Activated CD4-positive, alpha-beta T cell treated with anti-CD3 and anti-CD28 coated beads, Interleukin-2, amount 10 ng/mL, durations not matched to agents 7 days and 5 days (primary cell): ENCODE data around the gene GH2. TPM values are rescaled to one million over a fixed set of nuclear protein-coding genes. Genes with fewer than 3 reads are reported as not detected.
A peak's percentile ranks its signal among the peaks of the same experiment; 100 is the strongest.
"Not testable (repeated sequence)": the region's sequence is repeated elsewhere in the genome, so short reads cannot be mapped to it uniquely, and the experiment has no call there.

ENCODE experiments used
- CTCF ChIA-PET: fragments of 350-600 bp; sonication (Branson Sonifier 250); formaldehyde crosslinking; loops from one replicate; lab custom pipeline; 2021; ENCODE audit warnings: antibody characterized with exemption; lab: Charles Lee
- POLR2A ChIA-PET: fragments of 350-600 bp; sonication (Branson Sonifier 250); formaldehyde crosslinking; loops from one replicate; lab custom pipeline; 2021; ENCODE audit warnings: antibody characterized with exemption; lab: Charles Lee
- DNase-seq: peaks from one replicate; pipeline ENCODE4 v3.0.0-alpha.2; 2020
- H3K27ac Mint-ChIP-seq: one replicate; pipeline ENCODE4 v1.8.0; 2021; ENCODE audit warnings: mild to moderate bottlenecking, moderate library complexity, mixed read lengths
- H3K27me3 Mint-ChIP-seq: one replicate; pipeline ENCODE4 v1.8.0; 2021; ENCODE audit warnings: mixed read lengths
- H3K36me3 Mint-ChIP-seq: one replicate; pipeline ENCODE4 v1.8.0; 2021; ENCODE audit warnings: low read depth, mixed read lengths
- H3K4me1 Mint-ChIP-seq: one replicate; pipeline ENCODE4 v1.8.0; 2021; ENCODE audit warnings: mixed read lengths
- H3K4me3 Mint-ChIP-seq: one replicate; pipeline ENCODE4 v1.8.0; 2021; ENCODE audit warnings: mild to moderate bottlenecking, moderate library complexity, mixed read lengths
- H3K9me3 Mint-ChIP-seq: one replicate; pipeline ENCODE4 v1.8.0; 2021; ENCODE audit warnings: mixed read lengths
- total RNA-seq, 2 experiments: library from RNA; stranded (reverse); gene quantifications; one replicate each; pipeline ENCODE4 v1.2.3, GENCODE V29; 2021

Gene GH2
- total RNA-seq, 2 experiments from 2014 or later = not detected

- H3K36me3 Mint-ChIP-seq, H3K27ac Mint-ChIP-seq, H3K4me3 Mint-ChIP-seq, H3K9me3 Mint-ChIP-seq, POLR2A ChIA-PET, H3K4me1 Mint-ChIP-seq: not testable (repeated sequence)
- CTCF ChIA-PET = interaction anchor here (0.8 to 2.2 kb wide), 4 partner anchors 12 to 118 kb away, joined by 3 to 7 read pairs (median 4); no protein-coding TSS in a partner anchor
- H3K27me3 Mint-ChIP-seq = peaks cover 15% of the 10 kb centered on the region
- peak; percentile 27 for DNase-seq
These were observed 25.5 kb upstream of the GH2 start for GRCh38 chr17:63907161-63907778.

GRCh38 chr17:63904796-63905195, 23.1 kb upstream of the GH2 start:
- CTCF ChIA-PET = interaction anchor here (0.6 to 2.0 kb wide), 9 partner anchors 15 to 377 kb away, joined by 3 to 7 read pairs (median 3); no protein-coding TSS in a partner anchor
- H3K27ac Mint-ChIP-seq = not testable (repeated sequence)

DNA sequence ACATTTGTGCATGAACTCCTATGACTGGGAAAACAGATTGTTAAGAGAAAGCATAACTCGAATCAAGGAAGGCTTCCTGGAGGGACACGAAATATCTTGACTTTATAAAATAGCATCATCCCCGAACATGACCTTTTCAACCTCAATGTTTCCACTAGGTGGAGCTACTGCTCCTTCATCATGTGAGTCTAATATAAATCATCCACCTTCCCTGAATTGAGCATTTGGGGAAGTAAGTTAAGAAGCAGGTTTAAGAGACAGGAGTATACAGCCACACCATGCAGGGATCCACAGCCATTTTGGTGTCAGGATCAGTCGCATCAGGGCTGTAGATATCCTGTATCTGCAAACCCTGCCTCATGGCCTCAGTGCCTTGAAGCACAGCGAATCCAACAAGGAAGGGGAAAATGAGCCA, 22.1 kb upstream of the GH2 start:
- H3K27ac Mint-ChIP-seq, H3K4me1 Mint-ChIP-seq, H3K36me3 Mint-ChIP-seq, H3K4me3 Mint-ChIP-seq, H3K9me3 Mint-ChIP-seq, POLR2A ChIA-PET: not testable (repeated sequence)
- peaks cover 22% of the 10 kb centered on the region for H3K27me3 Mint-ChIP-seq
- CTCF ChIA-PET = interaction anchor here (0.6 to 2.0 kb wide), 13 partner anchors 15 to 378 kb away, joined by 3 to 7 read pairs (median 3); partner anchors contain the start of genes GH1 and ICAM2
- DNase-seq = peak; percentile 59

More at GRCh38 chr17:63904796-63905195, 23.1 kb upstream of the GH2 start:
- POLR2A ChIA-PET, H3K36me3 Mint-ChIP-seq, DNase-seq, H3K4me1 Mint-ChIP-seq, H3K4me3 Mint-ChIP-seq, H3K9me3 Mint-ChIP-seq: not testable (repeated sequence)
- H3K27me3 Mint-ChIP-seq = peaks cover 24% of the 10 kb centered on the region

DNA sequence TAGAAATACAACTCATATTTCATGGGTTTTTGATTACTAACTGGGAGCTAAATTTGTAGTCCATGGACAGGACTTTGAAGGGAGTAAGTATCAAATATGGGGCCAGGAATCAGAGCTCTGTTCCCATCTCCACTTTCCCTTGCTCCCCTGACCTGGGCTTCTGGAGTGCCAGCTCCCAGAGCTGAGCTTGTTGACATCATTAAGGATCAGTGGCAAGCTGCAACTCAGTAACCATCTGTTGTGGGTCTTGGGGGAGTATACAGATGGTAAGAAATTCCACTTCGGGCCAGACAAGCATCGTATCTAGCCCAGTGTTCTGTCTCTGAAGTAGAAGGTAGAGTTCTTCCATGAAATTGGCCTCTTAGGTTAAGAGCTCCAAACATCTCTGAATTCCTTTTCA, 20.2 kb upstream of the GH2 start:
- peaks cover 17% of the 10 kb centered on the region for H3K27me3 Mint-ChIP-seq
- H3K27ac Mint-ChIP-seq, POLR2A ChIA-PET, H3K4me3 Mint-ChIP-seq, H3K9me3 Mint-ChIP-seq, H3K36me3 Mint-ChIP-seq, H3K4me1 Mint-ChIP-seq, DNase-seq: not testable (repeated sequence)
- CTCF ChIA-PET = interaction anchor here (1.1 to 1.2 kb wide), 3 partner anchors 53 to 229 kb away, joined by 3 to 7 read pairs (median 4); no protein-coding TSS in a partner anchor

- POLR2A ChIA-PET, H3K9me3 Mint-ChIP-seq, H3K36me3 Mint-ChIP-seq, H3K27ac Mint-ChIP-seq, H3K4me1 Mint-ChIP-seq, H3K4me3 Mint-ChIP-seq: not testable (repeated sequence)
- CTCF ChIA-PET = interaction anchor here (0.6 kb wide), 1 partner anchor 158 kb away, joined by 3 read pairs; no protein-coding TSS in a partner anchor
- peak; percentile 18 for DNase-seq
- peaks cover 18% of the 10 kb centered on the region for H3K27me3 Mint-ChIP-seq
These were observed 17.4 kb upstream of the GH2 start for GRCh38 chr17:63898899-63899798.

GRCh38 chr17:63896524-63897354, 15.0 kb upstream of the GH2 start, which contains the start of gene CSH1:
Gene CSH1, minus strand, starts transcription at chr17:63896574. Its CDS starts 63 bp downstream, at chr17:63896511.
- peaks cover 21% of the 10 kb centered on the region for H3K27me3 Mint-ChIP-seq
- DNase-seq, H3K9me3 Mint-ChIP-seq, H3K4me1 Mint-ChIP-seq, H3K36me3 Mint-ChIP-seq, H3K4me3 Mint-ChIP-seq, CTCF ChIA-PET, H3K27ac Mint-ChIP-seq, POLR2A ChIA-PET: not testable (repeated sequence)

GRCh38 chr17:63894821-63895220, 13.1 kb upstream of the GH2 start:
- DNase-seq, H3K27ac Mint-ChIP-seq, H3K4me3 Mint-ChIP-seq, H3K4me1 Mint-ChIP-seq, H3K36me3 Mint-ChIP-seq, POLR2A ChIA-PET, CTCF ChIA-PET, H3K9me3 Mint-ChIP-seq: not testable (repeated sequence)
- H3K27me3 Mint-ChIP-seq = peaks cover 19% of the 10 kb centered on the region

- H3K36me3 Mint-ChIP-seq, DNase-seq, H3K9me3 Mint-ChIP-seq, CTCF ChIA-PET, H3K4me1 Mint-ChIP-seq, POLR2A ChIA-PET, H3K4me3 Mint-ChIP-seq, H3K27ac Mint-ChIP-seq: not testable (repeated sequence)
- peaks cover 20% of the 10 kb centered on the region for H3K27me3 Mint-ChIP-seq
These were observed 12.3 kb upstream of the GH2 start for GRCh38 chr17:63894021-63894420.

GRCh38 chr17:63892316-63893037, 10.7 kb upstream of the GH2 start:
- H3K36me3 Mint-ChIP-seq, H3K4me3 Mint-ChIP-seq, H3K27ac Mint-ChIP-seq, H3K9me3 Mint-ChIP-seq, CTCF ChIA-PET, POLR2A ChIA-PET, H3K4me1 Mint-ChIP-seq, DNase-seq: not testable (repeated sequence)
- H3K27me3 Mint-ChIP-seq = peaks cover 28% of the 10 kb centered on the region

GRCh38 chr17:63889026-63889848, 7.5 kb upstream of the GH2 start:
- not testable (repeated sequence) for H3K27ac Mint-ChIP-seq

DNA sequence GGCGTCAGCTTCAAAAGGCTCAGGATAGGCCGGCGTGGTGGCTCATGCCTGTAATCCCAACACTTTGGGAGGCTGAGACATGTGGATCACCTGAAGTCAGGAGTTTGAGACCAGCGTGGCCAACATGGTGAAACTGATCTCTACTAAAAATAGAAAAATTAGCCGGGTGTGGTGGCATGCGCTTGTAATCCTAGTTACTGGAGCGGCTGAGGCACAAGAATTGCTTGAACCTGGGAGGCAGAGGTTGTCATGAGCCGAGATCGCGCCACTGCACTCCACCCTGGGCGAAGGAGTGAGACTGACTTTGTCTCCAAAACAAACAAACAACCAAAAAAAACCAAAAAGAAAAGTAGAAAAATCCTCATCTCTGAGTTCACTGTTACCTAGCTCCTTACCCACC, 3.4 kb upstream of the GH2 start:
- CTCF ChIA-PET, H3K36me3 Mint-ChIP-seq, POLR2A ChIA-PET: not testable (repeated sequence)

More at GRCh38 chr17:63889026-63889848, 7.5 kb upstream of the GH2 start:
- H3K36me3 Mint-ChIP-seq, H3K9me3 Mint-ChIP-seq, POLR2A ChIA-PET, H3K4me1 Mint-ChIP-seq, H3K4me3 Mint-ChIP-seq: not testable (repeated sequence)
- peaks cover 33% of the 10 kb centered on the region for H3K27me3 Mint-ChIP-seq
- CTCF ChIA-PET = interaction anchor here (0.6 to 2.5 kb wide), 8 partner anchors 23 to 389 kb away, joined by 3 to 5 read pairs (median 3); no protein-coding TSS in a partner anchor
- DNase-seq = peak; percentile 53

More for the DNA sequence above, 3.4 kb upstream of the GH2 start:
- not testable (repeated sequence) for DNase-seq, H3K9me3 Mint-ChIP-seq, H3K4me3 Mint-ChIP-seq, H3K27ac Mint-ChIP-seq
- Mint-ChIP-seq H3K4me1 (peaks cover 11% of the 10 kb centered on the region), H3K27me3 (peaks cover 15% of the 10 kb centered on the region)
